Measurements from ENCODE around the gene WTAP.
"Not testable (repeated sequence)": the region's sequence is repeated elsewhere in the genome, so short reads cannot be mapped to it uniquely, and the experiment has no call there.

The WTAP gene

GRCh38 chr6:159693894-159694545 is 33.3 kb upstream of the WTAP start:
- DNase-seq, result peak; percentile 65 to 74

GRCh38 chr6:159695984-159696383 is 31.3 kb upstream of the WTAP start:
- no peak for DNase-seq

GRCh38 chr6:159700970-159701369 is 26.3 kb upstream of the WTAP start:
- DNase-seq, result no peak

- DNase-seq, result peak; percentile 75 to 87
Observed at GRCh38 chr6:159701413-159701999, 25.8 kb upstream of the WTAP start.

- DNase-seq, result not testable (repeated sequence)
Observed at GRCh38 chr6:159710603-159711002, 16.7 kb upstream of the WTAP start.

GRCh38 chr6:159712389-159712788 is 14.9 kb upstream of the WTAP start:
- DNase-seq, result not testable (repeated sequence)

GRCh38 chr6:159713984-159714383 is 13.3 kb upstream of the WTAP start:
- no peak for DNase-seq

GRCh38 chr6:159714404-159714803 is 12.9 kb upstream of the WTAP start:
- DNase-seq, result no peak

- peak; percentile 49 to 61 for DNase-seq
Observed at GRCh38 chr6:159715166-159715565, 12.1 kb upstream of the WTAP start.

GRCh38 chr6:159715605-159716004 is 11.7 kb upstream of the WTAP start:
- no peak for DNase-seq

- DNase-seq, result peak; percentile 83 to 84
Observed at GRCh38 chr6:159716247-159717096, 10.8 kb upstream of the WTAP start.

GRCh38 chr6:159718634-159719033 is 8.7 kb upstream of the WTAP start:
- DNase-seq, result no peak

- DNase-seq, result no peak
Observed at GRCh38 chr6:159719287-159719686, 8.0 kb upstream of the WTAP start.

GRCh38 chr6:159720708-159721107 is 6.6 kb upstream of the WTAP start:
- no peak for DNase-seq

GRCh38 chr6:159721981-159722380 is 5.3 kb upstream of the WTAP start:
- not testable (repeated sequence) for DNase-seq

- no peak for DNase-seq
Observed at GRCh38 chr6:159722655-159723054, 4.7 kb upstream of the WTAP start.

- DNase-seq, result no peak
Observed at GRCh38 chr6:159723259-159723658, 4.0 kb upstream of the WTAP start.

GRCh38 chr6:159724778-159725177 is 2.5 kb upstream of the WTAP start:
- DNase-seq, result no peak

GRCh38 chr6:159725208-159725607 is 2.1 kb upstream of the WTAP start:
- not testable (repeated sequence) for DNase-seq

GRCh38 chr6:159726255-159726917 is 920 bp upstream of the WTAP start:
- DNase-seq, result no peak

- DNase-seq, result peak; percentile 44 to 47
Observed at GRCh38 chr6:159727717-159728445, 575 bp downstream of the WTAP start.

- no peak for DNase-seq
Observed at GRCh38 chr6:159728531-159728964, 1.2 kb downstream of the WTAP start.
